SK-N-SH treated with all-trans-retinoic acid at 6 μM for 48 hours (cell line): ENCODE results near the gene SMIM14.

ENCODE experiments used
- ARNTL ChIP-seq: fragments of 450-650 bp; formaldehyde crosslinking; IDR thresholded peaks from 2 replicates; pipeline ENCODE4 v1.5.0; 2020; ENCODE audit warnings: low read depth, mild to moderate bottlenecking, moderate library complexity, borderline replicate concordance
- BACH2 ChIP-seq: fragments of 250-450 bp; sonication (Bioruptor Pico); IDR thresholded peaks from 2 replicates; pipeline ENCODE4 v1.9.0; 2021; ENCODE audit warnings: mild to moderate bottlenecking, borderline replicate concordance
- CREB5 ChIP-seq: fragments of 250-450 bp; sonication (Bioruptor Pico); IDR thresholded peaks from 2 replicates; pipeline ENCODE4 v1.5.1; 2020; ENCODE audit warnings: low read depth, mild to moderate bottlenecking, moderate library complexity
- CSDC2 ChIP-seq: fragments of 250-450 bp; sonication (Bioruptor Pico); IDR thresholded peaks from 2 replicates; pipeline ENCODE4 v1.5.0; 2020; ENCODE audit warnings: mild to moderate bottlenecking, moderate library complexity
- CSRNP3 ChIP-seq: fragments of 250-450 bp; sonication (Bioruptor Pico); IDR thresholded peaks from 2 replicates; pipeline ENCODE4 v1.5.1; 2021; ENCODE audit warnings: mild to moderate bottlenecking, moderate library complexity
- ESRRG ChIP-seq: fragments of 250-450 bp; sonication (Bioruptor Pico); IDR thresholded peaks from 2 replicates; pipeline ENCODE4 v1.6.1; 2021; ENCODE audit warnings: mild to moderate bottlenecking
- OSR1 ChIP-seq: fragments of 250-450 bp; sonication (Bioruptor Pico); IDR thresholded peaks from 2 replicates; pipeline ENCODE4 v1.8.0; 2022; ENCODE audit warnings: moderate library complexity, mild to moderate bottlenecking, inconsistent platforms
- PATZ1 ChIP-seq: fragments of 250-450 bp; sonication (Bioruptor Pico); IDR thresholded peaks from 2 replicates; pipeline ENCODE4 v1.8.0; 2020; ENCODE audit warnings: mild to moderate bottlenecking, moderate library complexity, borderline replicate concordance
- POU6F1 ChIP-seq: fragments of 250-450 bp; sonication (Bioruptor Pico); IDR thresholded peaks from 2 replicates; pipeline ENCODE4 v1.8.0; 2021; ENCODE audit warnings: low read depth, mild to moderate bottlenecking, moderate library complexity, borderline replicate concordance
- TOX ChIP-seq: fragments of 250-450 bp; sonication (Bioruptor Pico); IDR thresholded peaks from 2 replicates; pipeline ENCODE4 v1.8.0; 2021; ENCODE audit warnings: mild to moderate bottlenecking, moderate library complexity, borderline replicate concordance
- ZNF70 ChIP-seq: fragments of 450-650 bp; formaldehyde crosslinking; IDR thresholded peaks from 2 replicates; pipeline ENCODE4 v1.5.0; 2020; ENCODE audit warnings: mild to moderate bottlenecking, moderate library complexity
- ZNF8 ChIP-seq: fragments of 450-650 bp; formaldehyde crosslinking; IDR thresholded peaks from 2 replicates; pipeline ENCODE4 v1.5.0; 2020; ENCODE audit warnings: mild to moderate bottlenecking, moderate library complexity

GRCh38 chr4:39620551-39621313 lies 17.9 kb downstream of the SMIM14 start:
- no peak for TF ChIP-seq ARNTL (CRISPR knock-in tag)
- no peak for TF ChIP-seq ZNF70 (CRISPR knock-in tag)
- no peak for TF ChIP-seq PATZ1
- no peak for TF ChIP-seq BACH2 (CRISPR knock-in tag)
- TF ChIP-seq CREB5 (CRISPR knock-in tag): no peak
- no peak for TF ChIP-seq POU6F1
- no peak for TF ChIP-seq OSR1 (CRISPR knock-in tag)
- TF ChIP-seq TOX (CRISPR knock-in tag): no peak
- no peak for TF ChIP-seq ESRRG
- no peak for TF ChIP-seq ZNF8
- no peak for TF ChIP-seq CSDC2 (CRISPR knock-in tag)
- TF ChIP-seq CSRNP3 (CRISPR knock-in tag): no peak
